Measurements from ENCODE around the gene PRL. TPM values are rescaled to one million over a fixed set of nuclear protein-coding genes. Genes with fewer than 3 reads are reported as not detected.

The PRL gene
- total RNA-seq, 2 donors from 2014 or later: not detected

- no peak for ATAC-seq
- DNase-seq: no peak
- intact Hi-C loops (cut with DNase I): no loop called here
Observed at GRCh38 chr6:22298475-22298890, 1.6 kb upstream of the PRL start.

GRCh38 chr6:22296067-22296466 lies 769 bp downstream of the PRL start:
- DNase-seq (no peak), ATAC-seq (no peak)
- intact Hi-C loops (cut with DNase I): no loop called here

GRCh38 chr6:22295145-22295544 lies 1.7 kb downstream of the PRL start:
- intact Hi-C loops (cut with DNase I): no loop called here
- no peak for ATAC-seq
- DNase-seq: no peak

- ATAC-seq: no peak
- intact Hi-C loops (cut with DNase I): no loop called here
Observed at GRCh38 chr6:22294301-22294700, 2.5 kb downstream of the PRL start.

GRCh38 chr6:22290045-22290444 lies 6.8 kb downstream of the PRL start:
- intact Hi-C loops (cut with DNase I): no loop called here
- no peak for DNase-seq
- ATAC-seq: no peak

More at GRCh38 chr6:22294301-22294700, 2.5 kb downstream of the PRL start:
- no peak for DNase-seq

- no peak for ATAC-seq
- DNase-seq: no peak
- intact Hi-C loops (cut with DNase I): no loop called here
Observed at GRCh38 chr6:22288721-22289120, 8.1 kb downstream of the PRL start.

GRCh38 chr6:22284666-22285065 lies 12.2 kb downstream of the PRL start:
- intact Hi-C loops (cut with DNase I): no loop called here
- no peak for DNase-seq
- ATAC-seq: no peak

GRCh38 chr6:22281341-22282085 lies 15.3 kb downstream of the PRL start:
- no peak for DNase-seq
- intact Hi-C loops (cut with DNase I): no loop called here
- ATAC-seq: no peak

GRCh38 chr6:22279427-22279826 lies 17.4 kb downstream of the PRL start:
- ATAC-seq: no peak
- intact Hi-C loops (cut with DNase I): no loop called here
- no peak for DNase-seq

- ATAC-seq (no peak), DNase-seq (no peak)
- intact Hi-C loops (cut with DNase I): loop anchor here in 1 of 2 donors (5.0 kb wide), 1 partner anchor 89 kb away; no protein-coding TSS in a partner anchor
Observed at GRCh38 chr6:22271081-22271480, 25.8 kb downstream of the PRL start.

- intact Hi-C loops (cut with DNase I): no loop called here
- DNase-seq: no peak
- no peak for ATAC-seq
Observed at GRCh38 chr6:22263748-22264147, 33.1 kb downstream of the PRL start.

GRCh38 chr6:22254886-22255285 lies 42.0 kb downstream of the PRL start:
- intact Hi-C loops (cut with DNase I): no loop called here
- DNase-seq: no peak
- ATAC-seq: no peak

GRCh38 chr6:22253955-22254655 lies 42.7 kb downstream of the PRL start:
- ATAC-seq: no peak

GRCh38 chr6:22251348-22251747 lies 45.5 kb downstream of the PRL start:
- intact Hi-C loops (cut with DNase I): no loop called here
- DNase-seq (no peak), ATAC-seq (peak in 1 of 2 donors; percentile 52)

More at GRCh38 chr6:22253955-22254655, 42.7 kb downstream of the PRL start:
- intact Hi-C loops (cut with DNase I): no loop called here
- no peak for DNase-seq

GRCh38 chr6:22250486-22250885 lies 46.4 kb downstream of the PRL start:
- no peak for DNase-seq
- intact Hi-C loops (cut with DNase I): no loop called here
- ATAC-seq: no peak

- DNase-seq: no peak
- ATAC-seq: no peak
- intact Hi-C loops (cut with DNase I): no loop called here
Observed at GRCh38 chr6:22249711-22250350, 47.0 kb downstream of the PRL start.

GRCh38 chr6:22248513-22249308 lies 48.1 kb downstream of the PRL start:
- DNase-seq (no peak), ATAC-seq (peak; percentile 19 to 88)
- intact Hi-C loops (cut with DNase I): no loop called here

GRCh38 chr6:22247916-22248482 lies 48.8 kb downstream of the PRL start:
- intact Hi-C loops (cut with DNase I): no loop called here
- DNase-seq (no peak), ATAC-seq (peak; percentile 23 to 30)

- ATAC-seq: no peak
- intact Hi-C loops (cut with DNase I): no loop called here
Observed at GRCh38 chr6:22240025-22240424, 56.8 kb downstream of the PRL start.

More at GRCh38 chr6:22240025-22240424, 56.8 kb downstream of the PRL start:
- DNase-seq: no peak
